Measurements from ENCODE around the gene DNAAF8.

DNA sequence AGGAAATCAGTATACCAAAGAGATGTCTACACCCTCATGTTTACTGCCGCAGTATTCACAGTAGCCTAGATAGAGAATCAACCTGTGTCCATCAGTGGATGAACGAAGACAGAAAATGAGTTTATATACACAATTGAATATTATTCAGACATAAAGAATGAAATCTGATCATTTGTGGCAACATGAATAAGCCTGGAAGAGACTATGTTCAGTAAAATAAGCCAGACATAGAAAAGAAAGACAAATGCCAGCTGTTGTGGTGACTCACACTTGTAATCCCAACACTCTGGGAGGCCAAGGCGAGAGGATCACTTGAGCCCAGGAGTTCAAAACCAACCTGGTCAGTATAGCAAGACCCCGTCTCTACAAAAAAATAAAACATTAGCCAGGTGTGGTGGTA lies 24.9 kb upstream of the DNAAF8 start:
- TF ChIP-seq POLR2A (IDR thresholded peaks at IDR 0.05; ENCODE audit: low read length) = no peak
- no peak for TF ChIP-seq GATA1 (IDR thresholded peaks at IDR 0.05; ENCODE audit: low read depth, low read length)
